HepG2 (cell line): ENCODE data around the gene ARF6. TPM values are rescaled to one million over a fixed set of nuclear protein-coding genes. Genes with fewer than 3 reads are reported as not detected.

ENCODE experiments used
- GLI4 ChIP-seq: sonication (generic); formaldehyde crosslinking; IDR thresholded peaks from 2 replicates; pipeline ENCODE4 v1.5.1; 2020; ENCODE audit warnings: missing genetic modification reagents, mild to moderate bottlenecking, moderate library complexity, borderline replicate concordance
- HNF1A ChIP-seq, 2 experiments: sonication (generic) in 1 of 2; formaldehyde crosslinking in 1 of 2; IDR thresholded peaks; 2 replicates each; pipeline versions ENCODE4 v1.4.0 to v1.6.1; 2016 to 2020; ENCODE audit warnings: borderline replicate concordance in 1 of 2, low read depth in 1 of 2, mild to moderate bottlenecking in 1 of 2, missing genetic modification reagents in 1 of 2
- MXD4 ChIP-seq: IDR thresholded peaks from 2 replicates; pipeline ENCODE4 v1.6.1; 2016; ENCODE audit warnings: mild to moderate bottlenecking, missing biosample characterization, missing genetic modification reagents
- RNF2 ChIP-seq: fragments of 450-650 bp; conservative IDR thresholded peaks from 2 replicates; pipeline ENCODE4 v1.6.1; 2016; ENCODE audit warnings: low read depth
- SMYD3 ChIP-seq: sonication (generic); formaldehyde crosslinking; IDR thresholded peaks from 2 replicates; pipeline ENCODE4 v1.8.1; 2023; ENCODE audit warnings: mild to moderate bottlenecking, missing genetic modification reagents
- SPEN ChIP-seq: sonication (generic); formaldehyde crosslinking; IDR thresholded peaks from 2 replicates; pipeline ENCODE4 v1.5.1; 2020; ENCODE audit warnings: low read depth, mild to moderate bottlenecking, missing genetic modification reagents
- TMF1 ChIP-seq: sonication (generic); formaldehyde crosslinking; IDR thresholded peaks from 2 replicates; pipeline ENCODE4 v1.8.1; 2022; ENCODE audit warnings: low read depth, missing genetic modification reagents
- ZBTB38 ChIP-seq: sonication (generic); formaldehyde crosslinking; IDR thresholded peaks from 2 replicates; pipeline ENCODE4 v1.5.1; 2020; ENCODE audit warnings: mild to moderate bottlenecking, missing genetic modification reagents
- ZC3H4 ChIP-seq: sonication (generic); formaldehyde crosslinking; IDR thresholded peaks from 2 replicates; pipeline ENCODE4 v1.4.0; 2020; ENCODE audit warnings: missing genetic modification reagents, borderline replicate concordance
- ZMYM2 ChIP-seq: sonication (generic); formaldehyde crosslinking; IDR thresholded peaks from 2 replicates; pipeline ENCODE4 v1.8.0; 2022; ENCODE audit warnings: mild to moderate bottlenecking, missing genetic modification reagents
- ZNF235 ChIP-seq: sonication (generic); formaldehyde crosslinking; IDR thresholded peaks from 2 replicates; pipeline ENCODE4 v1.8.1; 2023; ENCODE audit warnings: mild to moderate bottlenecking, missing genetic modification reagents, borderline replicate concordance
- ZNF570 ChIP-seq: sonication (generic); formaldehyde crosslinking; IDR thresholded peaks from 2 replicates; pipeline ENCODE4 v1.4.0; 2020; ENCODE audit warnings: mild to moderate bottlenecking, missing genetic modification reagents, borderline replicate concordance
- ZNF616 ChIP-seq: sonication (generic); formaldehyde crosslinking; IDR thresholded peaks from 2 replicates; pipeline ENCODE4 v1.5.0; 2020; ENCODE audit warnings: low read depth, mild to moderate bottlenecking, missing genetic modification reagents
- ZNF646 ChIP-seq: sonication (generic); formaldehyde crosslinking; IDR thresholded peaks from 2 replicates; pipeline ENCODE4 v1.9.0; 2021; ENCODE audit warnings: mild to moderate bottlenecking, missing genetic modification reagents
- ZSCAN5A ChIP-seq: sonication (generic); formaldehyde crosslinking; IDR thresholded peaks from 2 replicates; pipeline ENCODE4 v1.8.0; 2022; ENCODE audit warnings: mild to moderate bottlenecking, missing genetic modification reagents, borderline replicate concordance
- polyA plus RNA-seq, 8 experiments: library from polyadenylated mRNA; depleted of rRNA in 3 of 8; stranded (reverse) in 7 of 8; unstranded in 1 of 8; fragments of >200 nt; fragmentation: Illumina TruSeq in 4 of 8; extraction: Trizol in 4 of 8; gene quantifications; 2 replicates each; pipeline versions ENCODE4 v1.2.1 to v1.2.3, GENCODE V29; 2011 to 2016; ENCODE audit warnings: low read depth in 4 of 8, missing spikeins in 1 of 8, mixed read lengths in 1 of 8; ENCODE audit not compliant: insufficient read depth in 1 of 8
- total RNA-seq, 5 experiments: library from RNA; depleted of rRNA; stranded (reverse); fragments of >200 nt; fragmentation: Illumina TruSeq; extraction: Trizol; gene quantifications; 2 replicates each; pipeline ENCODE4 v1.2.3, GENCODE V29; 2016; ENCODE audit warnings: low read depth in 1 of 5
- TF ChIP-seq, protein P1 (sequence below): sonication (generic); formaldehyde crosslinking; IDR thresholded peaks from 2 replicates; pipeline ENCODE4 v1.5.0; 2020; ENCODE audit warnings: missing genetic modification reagents

The ARF6 gene
- total and polyA plus RNA-seq, 2 of the 13 experiments (the other 11 are each of a cell fraction or from before 2014, with no cell fraction given): 12.7 to 31.9 TPM

DNA sequence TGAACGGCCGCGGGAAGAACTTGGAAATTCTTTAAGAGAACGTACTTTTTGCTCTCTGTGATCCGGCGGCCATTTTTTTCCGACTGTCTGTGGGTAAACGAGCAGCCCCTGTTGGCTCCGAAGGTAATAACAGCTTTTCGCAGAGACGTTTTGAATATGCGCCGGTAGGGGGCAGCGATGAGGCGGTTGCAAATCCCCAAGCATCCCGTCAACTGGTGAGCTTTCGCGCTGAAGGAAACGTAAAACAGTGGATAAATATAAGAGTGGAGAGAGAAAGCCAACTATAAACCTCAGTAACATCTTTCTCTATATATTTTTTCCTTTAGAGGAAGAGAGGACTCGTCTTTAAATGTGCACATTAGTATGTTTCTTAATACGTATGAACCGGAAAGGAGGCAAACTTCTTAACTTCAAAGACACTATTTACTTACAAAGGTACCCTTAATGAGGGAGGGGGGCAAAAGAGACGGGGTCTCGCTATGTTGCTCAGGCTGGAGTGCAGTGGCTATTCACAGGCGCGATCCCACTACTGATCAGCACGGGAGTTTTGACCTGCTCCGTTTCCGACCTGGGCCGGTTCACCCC lies 30.7 kb upstream of the ARF6 start (continued):
- TF ChIP-seq HNF1A (IDR thresholded peaks at IDR 0.05; ENCODE audit: low read depth): no peak
- no peak for TF ChIP-seq HNF1A (CRISPR knock-in tag; IDR thresholded peaks at IDR 0.05; ENCODE audit: borderline replicate concordance)
- no peak for TF ChIP-seq RNF2
- TF ChIP-seq ZBTB38 (CRISPR knock-in tag): no peak
- TF ChIP-seq TMF1 (CRISPR knock-in tag): no peak; the same call in 1 of the 2 replicates
- TF ChIP-seq, protein P1, sequence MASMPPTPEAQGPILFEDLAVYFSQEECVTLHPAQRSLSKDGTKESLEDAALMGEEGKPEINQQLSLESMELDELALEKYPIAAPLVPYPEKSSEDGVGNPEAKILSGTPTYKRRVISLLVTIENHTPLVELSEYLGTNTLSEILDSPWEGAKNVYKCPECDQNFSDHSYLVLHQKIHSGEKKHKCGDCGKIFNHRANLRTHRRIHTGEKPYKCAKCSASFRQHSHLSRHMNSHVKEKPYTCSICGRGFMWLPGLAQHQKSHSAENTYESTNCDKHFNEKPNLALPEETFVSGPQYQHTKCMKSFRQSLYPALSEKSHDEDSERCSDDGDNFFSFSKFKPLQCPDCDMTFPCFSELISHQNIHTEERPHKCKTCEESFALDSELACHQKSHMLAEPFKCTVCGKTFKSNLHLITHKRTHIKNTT (CRISPR knock-in tag): no peak
- TF ChIP-seq MXD4 (CRISPR knock-in tag): no peak
- 0 out of 2 replicates have a peak, but pooled peaks have one; percentile 18 for TF ChIP-seq SMYD3
- no peak for TF ChIP-seq GLI4
- no peak for TF ChIP-seq ZNF616 (CRISPR knock-in tag)
- no peak; the same call in 1 of the 2 replicates for TF ChIP-seq ZSCAN5A (CRISPR knock-in tag)
- no peak for TF ChIP-seq ZNF646 (CRISPR knock-in tag)
- no peak for TF ChIP-seq ZNF235 (CRISPR knock-in tag)
- TF ChIP-seq SPEN (CRISPR knock-in tag): 0 out of 2 replicates have a peak, but pooled peaks have one; percentile 14
- no peak for TF ChIP-seq ZNF570 (CRISPR knock-in tag)
- TF ChIP-seq ZC3H4: no peak
- peak; percentile 93 for TF ChIP-seq ZMYM2
